Stimulated activated CD8-positive, alpha-beta memory T cell treated with anti-CD3 and anti-CD28 coated beads, Interleukin-2, amount 100 ng/mL, for 48 hours (primary cell): ENCODE measurements around the gene VRK1.
"Not testable (repeated sequence)": the region's sequence is repeated elsewhere in the genome, so short reads cannot be mapped to it uniquely, and the experiment has no call there.

ENCODE experiments used
- DNase-seq, 2 donors: peaks; one replicate each; pipeline ENCODE4 v3.0.0-alpha.2; 2020; ENCODE audit warnings: low read depth in 2 of 2

The VRK1 gene

GRCh38 chr14:96881713-96882112 is 84.5 kb downstream of the VRK1 start:
- DNase-seq = no peak

DNA sequence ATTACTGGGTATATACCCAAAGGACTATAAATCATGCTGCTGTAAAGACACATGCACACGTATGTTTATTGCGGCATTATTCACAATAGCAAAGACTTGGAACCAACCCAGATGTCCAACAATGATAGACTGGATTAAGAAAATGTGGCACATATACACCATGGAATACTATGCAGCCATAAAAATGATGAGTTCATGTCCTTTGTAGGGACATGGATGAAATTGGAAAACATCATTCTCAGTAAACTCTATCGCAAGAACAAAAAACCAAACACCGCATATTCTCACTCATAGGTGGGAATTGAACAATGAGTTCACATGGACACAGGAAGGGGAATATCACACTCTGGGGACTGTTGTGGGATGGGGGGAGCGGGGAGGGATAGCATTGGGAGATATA is 86.8 kb downstream of the VRK1 start:
- DNase-seq = not testable (repeated sequence)

DNA sequence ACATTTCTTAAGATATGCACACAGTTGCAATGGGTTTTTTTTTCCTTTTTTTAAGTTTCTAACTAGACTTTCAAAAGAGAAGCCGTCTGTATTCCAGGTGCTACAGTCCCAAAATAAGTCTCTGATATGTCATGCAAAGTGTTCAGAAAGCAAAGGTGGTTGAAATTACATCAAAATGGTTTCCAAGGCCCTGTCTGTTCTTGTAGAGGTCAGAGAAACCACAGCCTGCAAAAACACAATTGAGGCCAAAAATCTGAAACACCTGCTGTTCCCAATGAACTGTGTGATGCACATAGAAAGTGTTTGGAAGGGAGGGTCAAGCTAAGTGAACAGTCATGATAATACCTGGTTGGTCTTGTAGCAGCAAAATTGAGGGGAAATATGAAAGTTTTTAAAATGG is 91.0 kb downstream of the VRK1 start:
- DNase-seq = no peak

- no peak for DNase-seq
These were observed 91.4 kb downstream of the VRK1 start for GRCh38 chr14:96888593-96888992.

GRCh38 chr14:96889091-96889490 is 91.9 kb downstream of the VRK1 start:
- DNase-seq = no peak

- DNase-seq = no peak
These were observed 96.9 kb downstream of the VRK1 start for GRCh38 chr14:96893966-96894622.

DNA sequence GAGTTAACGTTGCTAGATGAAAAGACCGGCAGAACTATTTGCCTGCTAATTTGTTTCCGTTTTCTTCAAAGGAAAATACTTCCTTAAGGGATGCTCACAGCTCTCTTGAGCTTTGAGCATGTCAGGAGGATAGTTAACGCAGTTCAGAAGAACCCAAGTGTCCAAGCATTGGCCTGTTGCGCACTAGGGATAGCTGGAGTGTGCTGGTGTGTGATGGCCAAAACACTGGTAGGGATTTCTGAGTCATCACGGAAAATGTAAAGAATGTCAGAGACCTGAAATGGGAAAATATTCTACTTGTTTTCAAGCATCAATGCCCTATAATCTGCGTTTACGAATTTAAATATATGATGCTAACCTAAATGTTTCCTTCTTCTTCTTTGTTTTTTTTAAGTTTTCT is 97.8 kb downstream of the VRK1 start:
- no peak for DNase-seq

GRCh38 chr14:96895658-96896271 is 98.6 kb downstream of the VRK1 start:
- no peak for DNase-seq

DNA sequence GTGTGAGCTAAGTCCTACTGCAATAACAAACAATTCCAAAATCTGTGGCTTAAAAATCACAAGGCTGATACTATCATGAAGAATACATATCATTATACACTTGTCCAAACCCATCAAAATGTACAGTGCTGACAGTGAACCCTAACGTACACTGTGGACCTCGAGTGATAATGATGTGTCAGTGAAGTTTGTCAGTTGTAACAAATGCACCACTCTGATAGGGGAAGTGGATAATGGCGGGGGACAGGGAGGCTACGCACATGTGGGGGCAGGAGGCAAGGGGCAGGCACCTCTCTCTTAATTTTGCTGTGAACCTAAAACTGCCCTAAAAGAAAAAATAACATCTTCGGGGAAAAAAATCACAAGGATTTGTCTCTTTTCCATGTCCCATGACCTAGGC is 100.0 kb downstream of the VRK1 start:
- DNase-seq = no peak

GRCh38 chr14:96901227-96901626 is 104.0 kb downstream of the VRK1 start:
- DNase-seq = no peak

GRCh38 chr14:96902004-96902403 is 104.8 kb downstream of the VRK1 start:
- no peak for DNase-seq

DNA sequence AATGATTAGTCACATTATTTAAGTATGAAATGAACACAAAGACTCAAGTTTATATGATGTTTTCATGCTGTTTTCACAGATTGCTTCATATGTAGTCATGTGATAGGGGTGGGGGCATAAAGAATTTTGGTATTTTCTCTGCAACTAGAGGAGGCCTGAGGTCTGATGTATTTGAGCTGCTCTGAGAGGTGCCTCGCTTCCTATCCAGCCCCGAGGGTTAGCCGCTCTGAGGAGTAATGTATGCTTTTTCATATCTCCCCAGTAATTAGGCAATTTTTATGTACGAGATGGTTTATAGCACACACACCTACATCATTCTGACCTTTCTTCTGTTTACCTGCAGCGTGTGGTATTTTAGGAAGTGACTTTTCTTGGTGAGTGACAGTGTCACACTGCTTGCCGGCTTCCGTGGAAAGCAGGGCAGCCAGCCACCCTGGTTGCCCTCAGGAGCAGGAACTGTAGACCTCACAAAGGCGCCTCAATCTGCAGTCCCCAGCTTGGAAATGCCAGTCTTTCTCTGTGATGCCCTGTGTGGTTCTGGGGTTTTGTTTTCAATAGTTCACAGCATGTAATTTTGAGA is 106.4 kb downstream of the VRK1 start:
- DNase-seq = no peak

DNA sequence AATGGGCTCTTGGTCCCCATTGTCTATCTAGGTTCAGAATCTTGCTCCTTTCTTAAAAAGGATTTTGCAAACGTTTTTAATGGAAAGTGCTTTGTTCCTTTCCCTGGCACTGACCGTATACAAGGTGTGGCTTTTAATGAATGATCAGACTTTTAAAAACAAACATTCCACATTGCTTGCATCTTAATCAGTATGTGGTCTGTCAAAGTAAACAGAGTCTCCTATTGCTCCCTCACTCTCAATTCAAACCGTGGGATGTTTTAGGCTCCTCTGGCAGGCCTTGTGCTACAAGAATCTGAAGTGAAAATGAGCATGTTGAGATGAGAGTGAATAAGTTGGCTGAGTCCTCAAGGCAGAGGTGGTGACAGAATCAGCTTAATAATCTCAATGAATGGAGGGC is 107.0 kb downstream of the VRK1 start:
- DNase-seq = no peak

DNA sequence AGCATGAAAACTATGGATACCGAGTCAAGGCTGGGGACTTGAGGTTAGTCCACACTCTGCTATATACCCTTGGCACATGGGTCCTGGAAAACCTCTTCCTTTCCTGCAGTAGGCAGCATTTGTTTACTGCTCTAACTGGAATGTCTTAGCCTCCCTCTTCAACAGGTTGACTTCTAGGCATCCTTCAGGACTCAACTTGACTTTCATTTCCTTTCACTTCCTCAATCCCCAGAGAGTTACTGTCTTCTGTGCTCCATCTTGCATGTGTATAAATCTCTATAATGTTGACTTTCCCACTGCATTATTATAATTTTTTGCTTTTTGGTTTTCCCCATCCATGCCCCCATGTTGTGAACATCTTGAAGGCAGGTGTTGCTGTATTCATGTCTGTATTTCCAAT is 107.9 kb downstream of the VRK1 start:
- no peak for DNase-seq

DNA sequence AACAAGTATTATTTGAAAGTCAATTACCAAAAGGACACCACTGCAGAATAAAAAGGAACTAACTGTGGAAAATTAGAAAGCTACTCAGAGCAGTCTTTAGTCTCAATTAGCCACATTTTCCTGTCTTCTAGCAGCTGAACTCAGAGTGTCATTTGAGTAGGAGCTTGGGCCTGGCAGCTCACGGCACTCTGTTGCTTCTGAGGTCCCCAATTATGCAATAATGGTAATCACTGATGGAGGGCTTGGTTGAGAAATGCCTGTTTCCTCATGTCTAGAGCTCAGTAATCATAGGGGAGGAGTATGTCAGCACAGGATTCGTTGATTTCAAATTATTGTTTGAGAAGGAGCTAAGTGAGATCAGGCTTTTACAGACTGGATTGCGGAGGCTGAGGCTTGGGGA is 108.6 kb downstream of the VRK1 start:
- DNase-seq = no peak

DNA sequence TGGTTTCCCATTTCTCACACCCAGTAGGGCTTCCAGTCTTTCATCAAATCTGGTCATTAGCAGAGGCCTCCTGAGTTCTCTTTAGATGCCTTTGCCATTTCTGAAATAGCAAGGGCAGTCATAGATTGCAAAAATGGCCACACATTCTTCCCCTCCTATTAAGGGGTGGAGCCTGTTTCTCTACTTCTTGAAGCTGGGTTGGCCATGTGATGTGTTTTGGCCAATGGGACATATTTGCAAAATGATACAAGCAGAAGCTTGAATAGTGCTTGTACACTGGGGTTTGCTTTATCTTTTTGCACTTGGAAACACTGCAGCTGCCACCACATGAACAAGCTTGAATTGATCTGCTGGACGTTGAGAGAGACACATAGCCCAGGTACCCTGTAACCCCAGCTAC is 109.3 kb downstream of the VRK1 start:
- DNase-seq = no peak

- no peak for DNase-seq
These were observed 112.7 kb downstream of the VRK1 start for GRCh38 chr14:96909841-96910364.

DNA sequence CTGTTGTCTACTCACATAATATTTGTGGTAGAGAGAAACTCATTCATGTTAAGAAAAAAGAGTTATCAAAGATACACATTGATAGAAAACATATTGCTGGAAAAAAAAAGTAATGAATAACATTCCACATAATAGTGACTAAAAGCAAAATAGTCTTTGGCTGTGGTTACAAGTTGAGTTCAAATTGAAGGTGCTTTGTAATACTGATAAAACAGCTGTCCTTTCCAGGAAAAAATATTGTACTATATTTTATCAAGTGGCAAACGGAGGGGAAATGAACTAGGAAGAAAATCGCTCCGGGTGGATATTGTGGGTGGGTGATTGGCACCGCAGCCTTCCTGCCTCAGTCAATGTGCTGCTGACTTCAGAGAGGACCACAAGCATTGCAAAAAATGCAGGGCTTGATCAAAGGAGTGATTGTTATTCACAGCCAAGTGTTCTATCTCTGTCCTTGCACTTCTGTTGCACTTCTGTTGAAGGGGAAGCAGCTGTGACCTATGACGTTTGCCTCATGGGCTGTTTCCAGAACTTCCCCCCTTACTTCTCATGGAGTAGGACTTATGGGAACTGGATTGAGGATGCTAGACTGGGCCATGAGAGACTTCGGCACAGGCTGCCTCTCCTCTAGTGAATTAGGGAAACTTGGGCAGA is 114.4 kb downstream of the VRK1 start:
- DNase-seq = no peak

GRCh38 chr14:96914571-96915128 is 117.5 kb downstream of the VRK1 start:
- DNase-seq = no peak

DNA sequence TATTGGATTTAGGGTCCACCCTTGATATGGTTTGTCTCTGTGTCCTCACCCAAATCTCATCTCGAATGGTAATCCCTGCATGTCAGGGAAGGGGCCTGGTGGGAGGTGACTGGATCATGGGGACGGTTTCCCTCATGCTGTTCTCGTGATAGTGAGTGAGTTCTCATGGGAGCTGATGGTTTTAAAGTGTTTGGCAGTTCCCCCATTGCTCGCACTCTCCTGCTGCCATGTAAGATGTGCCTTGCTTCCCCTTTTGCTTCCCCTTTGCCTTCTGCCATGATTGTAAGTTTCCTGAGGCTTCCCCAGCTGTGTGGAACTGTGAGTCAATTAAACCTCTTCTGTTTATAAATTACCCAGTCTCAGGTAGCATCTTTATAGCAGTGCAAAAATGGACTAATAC is 118.3 kb downstream of the VRK1 start:
- no peak for DNase-seq

DNA sequence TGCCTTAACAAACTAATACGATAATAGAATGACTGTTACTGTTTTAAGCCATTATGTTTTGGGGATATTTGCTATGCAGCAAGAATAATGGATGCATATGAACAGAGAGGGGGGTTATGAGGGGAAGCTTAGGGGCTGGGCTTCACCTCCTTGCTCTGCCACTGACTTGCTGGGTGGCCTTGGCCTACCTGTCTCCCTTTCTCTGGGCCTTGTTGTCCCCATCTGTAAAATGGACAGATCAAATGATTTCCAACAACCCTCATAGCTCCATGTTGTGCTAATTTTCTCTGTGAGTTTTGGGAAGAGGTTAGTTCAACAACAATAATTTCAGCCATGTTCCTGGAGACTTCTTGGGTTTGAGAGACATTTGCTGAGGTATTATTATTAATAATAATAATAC is 119.6 kb downstream of the VRK1 start:
- DNase-seq = no peak

DNA sequence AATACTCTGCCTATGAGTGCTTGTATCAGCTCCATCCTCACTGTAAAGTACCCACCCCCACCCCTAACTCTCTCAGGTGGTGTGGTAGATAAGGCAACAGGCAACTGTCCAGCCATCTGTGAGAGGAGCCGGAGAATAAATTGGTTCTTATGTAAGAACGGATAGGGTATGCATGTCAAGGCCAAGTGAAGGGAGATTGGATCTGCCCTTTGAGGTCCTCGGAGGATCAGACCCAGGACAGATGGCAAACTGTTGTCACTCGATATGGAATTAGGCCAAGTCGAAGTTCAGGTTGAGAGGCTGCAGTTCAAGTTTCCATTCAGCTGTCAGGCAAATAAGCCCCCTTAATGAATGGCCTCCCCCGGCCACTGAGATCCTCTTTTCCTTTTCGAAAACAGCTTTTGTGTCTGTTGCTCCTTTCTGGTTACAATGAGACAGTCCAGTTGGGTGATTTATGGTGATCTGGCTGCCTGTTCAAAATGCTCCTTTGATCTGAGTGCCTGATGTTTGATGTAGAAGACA is 120.3 kb downstream of the VRK1 start:
- no peak for DNase-seq
